C4-2B (cell line): Measurements from ENCODE around the gene FGGY.

Experiments used
- H3K27ac ChIP-seq: fragments of 450-650 bp; 2 replicates; pipeline ENCODE4 v1.5.1; 2017
- ZFX ChIP-seq: fragments of 450-650 bp; IDR thresholded peaks from 2 replicates; pipeline ENCODE4 v1.6.1; 2017
- TF ChIP-seq, protein P1 (sequence below): fragments of 450-650 bp; conservative IDR thresholded peaks from 2 replicates; pipeline ENCODE4 v1.5.1; 2017; ENCODE audit warnings: mild to moderate bottlenecking

The FGGY gene

DNA sequence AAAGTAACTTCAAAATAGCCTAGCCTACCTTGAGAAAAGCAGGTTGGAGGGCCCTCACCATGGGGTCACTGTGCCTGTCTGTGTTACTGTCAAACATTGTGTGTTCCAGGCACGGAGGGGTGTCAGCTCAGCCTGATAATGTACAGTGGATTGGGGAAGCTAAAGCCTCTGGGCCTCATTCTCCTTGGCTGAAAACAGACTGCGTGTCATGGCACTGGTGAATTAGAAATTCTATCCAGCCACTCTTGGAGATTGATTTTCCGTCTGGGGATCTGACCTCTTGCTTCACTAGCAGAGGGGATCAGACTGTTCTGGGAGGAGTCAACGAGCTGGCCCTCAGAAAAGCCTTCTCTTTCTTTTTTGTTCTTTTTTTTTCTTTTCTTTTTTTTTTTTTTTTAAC, 394.4 kb downstream of the FGGY start:
- TF ChIP-seq ZFX, result no peak
- TF ChIP-seq, protein P1, sequence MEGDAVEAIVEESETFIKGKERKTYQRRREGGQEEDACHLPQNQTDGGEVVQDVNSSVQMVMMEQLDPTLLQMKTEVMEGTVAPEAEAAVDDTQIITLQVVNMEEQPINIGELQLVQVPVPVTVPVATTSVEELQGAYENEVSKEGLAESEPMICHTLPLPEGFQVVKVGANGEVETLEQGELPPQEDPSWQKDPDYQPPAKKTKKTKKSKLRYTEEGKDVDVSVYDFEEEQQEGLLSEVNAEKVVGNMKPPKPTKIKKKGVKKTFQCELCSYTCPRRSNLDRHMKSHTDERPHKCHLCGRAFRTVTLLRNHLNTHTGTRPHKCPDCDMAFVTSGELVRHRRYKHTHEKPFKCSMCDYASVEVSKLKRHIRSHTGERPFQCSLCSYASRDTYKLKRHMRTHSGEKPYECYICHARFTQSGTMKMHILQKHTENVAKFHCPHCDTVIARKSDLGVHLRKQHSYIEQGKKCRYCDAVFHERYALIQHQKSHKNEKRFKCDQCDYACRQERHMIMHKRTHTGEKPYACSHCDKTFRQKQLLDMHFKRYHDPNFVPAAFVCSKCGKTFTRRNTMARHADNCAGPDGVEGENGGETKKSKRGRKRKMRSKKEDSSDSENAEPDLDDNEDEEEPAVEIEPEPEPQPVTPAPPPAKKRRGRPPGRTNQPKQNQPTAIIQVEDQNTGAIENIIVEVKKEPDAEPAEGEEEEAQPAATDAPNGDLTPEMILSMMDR, result no peak
- H3K27ac ChIP-seq, result no peak overlapping the region

GRCh38 chr1:59692591-59692990, 395.7 kb downstream of the FGGY start:
- H3K27ac ChIP-seq, result no peak overlapping the region
- no peak for TF ChIP-seq ZFX
- TF ChIP-seq, protein P1, result no peak

GRCh38 chr1:59693406-59693805, 396.5 kb downstream of the FGGY start:
- TF ChIP-seq, protein P1, result no peak
- TF ChIP-seq ZFX, result no peak
- H3K27ac ChIP-seq, result no peak overlapping the region

DNA sequence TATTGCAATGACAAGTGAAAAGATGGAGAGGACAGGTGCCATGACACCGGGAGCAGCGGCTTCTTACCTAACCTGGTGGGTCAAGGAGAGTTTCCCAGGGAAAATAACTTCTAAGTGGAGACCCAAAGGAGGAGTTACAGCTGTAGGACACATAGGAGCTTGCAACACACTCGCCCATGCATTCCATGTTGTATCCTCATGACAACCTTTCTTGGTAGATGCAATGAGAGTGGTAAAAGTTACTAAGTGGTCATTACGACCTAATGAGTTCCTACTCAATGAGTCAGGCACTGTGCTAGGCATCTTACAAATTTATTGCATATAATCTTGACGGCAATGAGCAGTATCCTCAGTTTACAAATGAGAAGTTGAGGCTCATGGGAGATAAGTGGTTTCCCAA, 398.4 kb downstream of the FGGY start:
- no peak overlapping the region for H3K27ac ChIP-seq
- no peak for TF ChIP-seq ZFX
- TF ChIP-seq, protein P1, result no peak

DNA sequence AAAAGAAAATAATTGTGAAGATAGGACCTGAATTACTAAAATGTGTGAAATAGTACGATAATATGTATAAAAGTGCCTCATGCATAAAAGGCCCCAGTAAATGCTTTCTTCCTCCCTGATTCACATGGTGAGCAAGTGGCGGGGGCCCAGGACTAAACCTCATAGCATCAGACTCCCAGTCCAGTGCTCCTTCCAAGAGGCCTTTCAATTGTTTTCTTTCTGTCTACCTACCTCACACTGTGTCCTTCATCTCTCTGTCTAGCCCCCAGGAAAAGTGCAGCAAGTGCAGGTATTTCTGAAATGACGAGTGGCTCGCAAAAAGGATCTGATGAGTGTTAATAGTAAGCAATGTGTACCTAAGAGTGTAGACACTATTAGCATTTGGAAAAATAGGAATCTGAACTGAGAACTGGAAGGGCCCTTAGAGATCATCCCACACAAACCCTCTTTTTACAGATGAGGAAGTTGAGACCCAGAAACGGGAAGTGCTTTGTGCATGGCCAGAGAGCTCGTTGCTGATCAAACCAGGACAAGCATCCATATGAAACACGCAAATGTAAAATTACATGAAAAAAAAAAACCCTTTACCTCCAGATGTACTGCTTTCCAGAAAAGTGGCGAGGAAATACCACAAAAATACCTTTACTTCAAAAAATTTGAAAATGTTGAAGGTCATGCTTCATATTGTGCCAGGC, 399.7 kb downstream of the FGGY start:
- TF ChIP-seq, protein P1, result no peak
- no peak for TF ChIP-seq ZFX
- no peak overlapping the region; the same call in 1 of the 2 replicates for H3K27ac ChIP-seq

- no peak for TF ChIP-seq ZFX
- TF ChIP-seq, protein P1, result no peak
- no peak overlapping the region for H3K27ac ChIP-seq
Observed at GRCh38 chr1:59697150-59697800, 400.4 kb downstream of the FGGY start.

DNA sequence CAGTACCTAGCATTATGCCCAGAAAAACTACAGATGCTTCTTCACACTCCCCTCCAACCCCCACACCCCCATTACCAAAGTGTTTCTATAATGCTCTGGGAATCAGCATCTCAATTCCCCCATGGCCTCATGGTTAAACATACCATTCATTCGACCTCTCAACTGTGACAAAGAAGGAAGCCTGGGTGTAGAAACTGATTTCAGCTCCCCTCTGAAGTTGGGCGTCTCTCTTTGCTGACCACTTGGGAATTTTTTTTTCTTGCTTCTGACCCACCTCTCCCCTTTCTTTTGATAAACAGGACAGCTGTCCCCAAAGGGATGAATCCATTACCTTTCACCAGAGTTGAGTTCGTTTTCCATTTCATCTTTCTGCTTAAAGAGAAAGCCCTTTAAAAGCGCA, 401.5 kb downstream of the FGGY start:
- no peak overlapping the region for H3K27ac ChIP-seq
- TF ChIP-seq ZFX, result no peak
- TF ChIP-seq, protein P1, result no peak
